Heart left ventricle (tissue), 16 donors: ENCODE data around the gene ADAMTSL2. TPM values are rescaled to one million over a fixed set of nuclear protein-coding genes. Genes with fewer than 3 reads are reported as not detected.
A peak's percentile ranks its signal among the peaks of the same experiment; 100 is the strongest.

Experiments used
- ATAC-seq, 4 donors: fragments of 200-7000 bp; cut with Tn5 transposase; one replicate each; pipeline ENCODE4 v1.9.1; 2020 to 2022; ENCODE audit warnings: moderate library complexity in 4 of 4, mild to moderate bottlenecking in 3 of 4, moderate number of reproducible peaks in 1 of 4
- DNase-seq, 5 donors: peaks; one replicate each; pipeline ENCODE4 v3.0.0-alpha.2; 2020
- H3K27ac ChIP-seq, 12 donors: fragments of 200-600 bp; sonication (generic) in 4 of 12; one replicate each; pipeline versions ENCODE4 v1.5.0 to v1.8.0; 2016 to 2022; ENCODE audit warnings: mild to moderate bottlenecking in 2 of 12
- H3K27me3 ChIP-seq, 9 donors: fragments of 200-600 bp; sonication (generic) in 2 of 9; one replicate each; pipeline versions ENCODE4 v1.5.1 to v1.8.0; 2016 to 2022; ENCODE audit warnings: mild to moderate bottlenecking in 3 of 9
- H3K36me3 ChIP-seq, 9 donors: fragments of 200-600 bp; sonication (generic) in 2 of 9; one replicate each; pipeline versions ENCODE4 v1.5.0 to v1.8.0; 2018 to 2022; ENCODE audit warnings: mild to moderate bottlenecking in 2 of 9
- H3K4me1 ChIP-seq, 12 donors: fragments of 200-600 bp; sonication (generic) in 4 of 12; one replicate each; pipeline versions ENCODE4 v1.5.0 to v1.8.0; 2016 to 2022; ENCODE audit warnings: mild to moderate bottlenecking in 3 of 12
- H3K4me3 ChIP-seq, 12 donors: fragments of 200-600 bp; sonication (generic) in 4 of 12; one replicate each; pipeline versions ENCODE4 v1.5.0 to v1.8.0; 2017 to 2022; ENCODE audit warnings: mild to moderate bottlenecking in 9 of 12, moderate library complexity in 4 of 12
- H3K9me3 ChIP-seq, 12 donors: fragments of 200-600 bp; sonication (generic) in 4 of 12; one replicate each; pipeline versions ENCODE4 v1.5.0 to v1.8.0; 2016 to 2022; ENCODE audit warnings: mild to moderate bottlenecking in 1 of 12
- CTCF ChIP-seq, 12 donors: fragments of 200-600 bp; sonication (generic) in 4 of 12; IDR thresholded peaks; one replicate each; pipeline versions ENCODE4 v1.5.0 to v1.8.0; 2018 to 2022; ENCODE audit warnings: antibody characterized with exemption in 12 of 12, mild to moderate bottlenecking in 5 of 12
- POLR2A ChIP-seq, 2 donors: fragments of 450-650 bp; IDR thresholded peaks; one replicate each; pipeline ENCODE4 v1.6.1; 2017; ENCODE audit warnings: antibody characterized with exemption in 2 of 2, mild to moderate bottlenecking in 2 of 2, moderate library complexity in 2 of 2
- WGBS, 4 donors: extraction: QIAGEN DNeasy Blood & Tissue Kit in 2 of 4; methylation state at CpG; one replicate each; pipeline versions ENCODE4 v1.1.5 to v1.1.7; 2013 to 2018; 5-methylcytosine and 5-hydroxymethylcytosine counted together
- intact Hi-C, 10 donors: fragments of 100-400 bp; cut with DNase I; formaldehyde crosslinking; loops; one replicate each; pipeline versions ENCODE4 v1.11.1 to v1.14.2; 2022
- polyA plus RNA-seq, 2 donors: library from polyadenylated mRNA; stranded (reverse); fragments of 200-250 nt; gene quantifications; one replicate each; pipeline ENCODE4 v1.2.3, GENCODE V29; 2013
- total RNA-seq, 9 donors: library from RNA; depleted of rRNA in 2 of 9; stranded (reverse); fragments of >200 nt in 2 of 9; fragmentation: NEBNext Ultra II Directional in 3 of 9; extraction: Animal tissue kit (Norgen Biotek cat#: 25700) in 3 of 9; gene quantifications; one replicate each; pipeline versions ENCODE4 v1.1.0 to v1.2.4, GENCODE V29; 2016 to 2023
- donor health status: ischemic (EF 13 %, LVEDD 7.1; RV severe dilation, severe dysfunction).
- donor health status: healthy with polysubstance abuse.
- donor health status: DM: no; HTN: yes; CAD: no.
- donor health status: DM: no; HTN: no; CAD: no.
- donor health status: ischemic (EF 25% LVEDD 6.9; RV normal size, moderate dysfunction).
- donor health status: ischemic (EF 25% LVEDD 5.7; RV mildly dilated, moderate dysfunction).
- donor health status: healthy.
- donor health status: DM: yes; HTN: yes; CAD: no.
- donor health status: ischemic (EF 35%, LVEDD 5.7; RV mildly dilated, moderate dysfunction).
- donor health status: nonischemic (EF 11% LVEDD 7.7; RV severe dilation, severe dysfunction).
- donor health status: DM: yes; HTN: yes; CAD: no.
- donor health status: PGD.
- donor health status: ischemic (EF 29% LVEDD 5.4; RV normal size, mild dysfunction).
- donor health status: nonischemic (EF 23%, LVEDD 6.1; RV moderate dilation, normal function).

ADAMTSL2 gene
- total and polyA plus RNA-seq, 11 donors: 2.3 to 5.1 (median 3.7) TPM

- Histone ChIP-seq H3K4me3 (no peak overlapping the region), H3K27me3 (peaks cover 0 to 2% (median 0%) of the 10 kb centered on the region in 9 donors), H3K27ac (no peak overlapping the region), H3K4me1 (peaks cover 0 to 24% (median 17%) of the 10 kb centered on the region in 12 donors), H3K36me3 (no peaks in the 10 kb centered on the region), H3K9me3 (no peaks in the 10 kb centered on the region)
- ATAC-seq: no peak
- DNase-seq: peak in 2 of 5 donors; percentile 15 to 27
- TF ChIP-seq POLR2A (IDR thresholded peaks at IDR 0.05): no peak
- no peak for TF ChIP-seq CTCF (IDR thresholded peaks at IDR 0.05)
- intact Hi-C loops: no loop called here
- 93 to 94% (median 94%) methylated on average over 22 to 23 of the region's 23 CpGs for WGBS, 4 donors
These were observed 40.5 kb upstream of the ADAMTSL2 start for GRCh38 chr9:133493845-133494540.

- 75 to 83% (median 78%) methylated on average over 20 to 24 of the region's 24 CpGs for whole genome bisulfite sequencing, 4 donors
- TF ChIP-seq CTCF (IDR thresholded peaks at IDR 0.05): no peak
- TF ChIP-seq POLR2A (IDR thresholded peaks at IDR 0.05): no peak
- Histone ChIP-seq H3K36me3 (no peaks in the 10 kb centered on the region), H3K27me3 (peaks cover 0 to 2% (median 0%) of the 10 kb centered on the region in 9 donors), H3K4me3 (no peak overlapping the region), H3K4me1 (peaks cover 0 to 32% (median 19%) of the 10 kb centered on the region in 12 donors), H3K9me3 (no peaks in the 10 kb centered on the region), H3K27ac (no peak overlapping the region)
- intact Hi-C loops: no loop called here
- no peak for ATAC-seq
- peak in 3 of 5 donors; percentile 38 to 64 (median 54) for DNase-seq
These were observed 39.7 kb upstream of the ADAMTSL2 start for GRCh38 chr9:133494636-133495326.

- no peak overlapping the region for H3K4me3 ChIP-seq
- TF ChIP-seq CTCF (IDR thresholded peaks at IDR 0.05) (no peak), POLR2A (IDR thresholded peaks at IDR 0.05) (no peak)
- WGBS, 4 donors: 92 to 96% (median 94%) methylated on average over 24 of the region's 24 CpGs
- H3K4me1 ChIP-seq: peaks cover 0 to 33% (median 19%) of the 10 kb centered on the region in 12 donors
- intact Hi-C loops: no loop called here
- H3K27me3 ChIP-seq: peaks cover 0 to 2% (median 0%) of the 10 kb centered on the region in 9 donors
- H3K9me3 ChIP-seq: no peaks in the 10 kb centered on the region
- no peaks in the 10 kb centered on the region for H3K36me3 ChIP-seq
- ATAC-seq (no peak), DNase-seq (peak in 2 of 5 donors; percentile 3 to 9)
- no peak overlapping the region for H3K27ac ChIP-seq
These were observed 38.9 kb upstream of the ADAMTSL2 start for GRCh38 chr9:133495327-133496293.
